Measurements from ENCODE around the gene NFKB1. TPM values are rescaled to one million over a fixed set of nuclear protein-coding genes. Genes with fewer than 3 reads are reported as not detected.

NFKB1 gene
- total and polyA plus RNA-seq, 10 of the 15 experiments (the other 5 are each of a cell fraction or from before 2014, with no cell fraction given), result 8.7 to 110 (median 57.3) TPM

DNA sequence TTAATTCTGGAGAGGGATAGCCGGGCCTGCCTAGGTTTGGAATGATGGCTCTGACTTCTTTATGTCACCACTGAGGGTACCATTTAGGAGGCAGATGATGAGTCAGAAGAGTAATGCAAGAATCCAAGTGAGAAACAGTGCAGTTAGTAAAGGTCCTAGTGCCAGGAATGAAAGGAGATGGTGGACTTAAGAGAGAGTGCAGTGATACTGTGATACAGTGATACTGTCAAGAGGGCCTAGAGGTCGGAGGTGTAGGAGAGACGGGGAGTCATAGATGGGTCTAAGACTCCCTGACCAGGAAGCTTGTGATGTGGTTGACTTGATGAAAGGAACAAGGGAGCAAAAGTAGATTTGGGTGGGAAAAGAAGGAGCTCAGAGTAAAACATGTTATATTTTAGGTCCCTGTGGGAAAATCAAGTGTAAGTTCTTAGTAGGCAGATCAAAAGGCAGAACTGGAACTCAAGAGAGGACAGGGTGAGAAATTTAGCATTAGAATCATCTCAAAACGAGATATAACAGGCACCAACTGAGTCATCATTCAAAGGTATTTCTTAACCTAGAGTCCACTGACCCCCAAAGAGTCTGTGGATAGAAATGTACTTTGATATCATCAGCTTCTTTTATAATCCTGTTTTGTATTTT, 85.0 kb downstream of the NFKB1 start:
- no peak overlapping the region for H3K4me3 ChIP-seq
- ChIA-PET POLR2A (interaction anchor here (0.6 to 2.4 kb wide), 7 partner anchors 14 to 511 kb away, joined by 3 to 10 read pairs (median 3); no protein-coding TSS in a partner anchor), RAD21 (ENCODE audit: unreplicated experiment) (interaction anchor here (0.6 to 4.8 kb wide), 11 partner anchors 11 to 155 kb away, joined by 3 to 20 read pairs (median 4); partner anchors contain the start of gene NFKB1), CTCF (interaction anchor here (0.6 to 1.9 kb wide), 9 partner anchors 10 to 153 kb away, joined by 3 to 12 read pairs (median 3); no protein-coding TSS in a partner anchor), SMC1A (ENCODE audit: uncharacterized antibody, unreplicated experiment) (interaction anchor here (0.7 to 3.2 kb wide), 14 partner anchors 12 to 1907 kb away, joined by 3 to 23 read pairs (median 4); partner anchors contain the start of gene NFKB1)
- no TSS peak for BruUV-seq (replicated peaks)
- in situ Hi-C loops (cut with MboI), result no loop called here
- peak; percentile 61 for FAIRE-seq
- H3K27ac ChIP-seq (ENCODE audit: control insufficient read depth, insufficient read depth), result peak overlapping the region; percentile 77
- H3K9ac ChIP-seq (ENCODE audit: control insufficient read depth, insufficient read depth, low read length), result no peak overlapping the region
- H3K27me3 ChIP-seq (replicated peaks in 1 of 2; ENCODE audit: control insufficient read depth in 2 of 2, insufficient read depth in 2 of 2, low read length in 1 of 2), result no peaks in the 10 kb centered on the region
- intact Hi-C loops (cut with micrococcal nuclease; ENCODE audit: unreplicated experiment), result loop anchor here (2.0 to 5.0 kb wide), 2 partner anchors 21 to 84 kb away; partner anchors contain the start of gene NFKB1
- peak; percentile 51 for DNase-seq (ENCODE audit: low read depth, low spot score)
- peaks cover 6 to 39% of the 10 kb centered on the region in 2 experiments for H3K36me3 ChIP-seq (ENCODE audit: control insufficient read depth in 2 of 2, insufficient read depth in 2 of 2, low read length in 1 of 2)
- H3K79me2 ChIP-seq (ENCODE audit: control insufficient read depth, insufficient read depth, low read length), result no peaks in the 10 kb centered on the region; the same call in 1 of the 2 replicates
- no peaks in the 10 kb centered on the region for H4K20me1 ChIP-seq (ENCODE audit: control insufficient read depth, insufficient read depth)
- H2AFZ ChIP-seq (ENCODE audit: control insufficient read depth, low read depth, low read length), result no peak overlapping the region
- H3K4me2 ChIP-seq (ENCODE audit: control insufficient read depth, insufficient read depth), result peak overlapping the region; percentile 21
- peak; percentile 78 for ATAC-seq
- H3K4me1 ChIP-seq (ENCODE audit: control insufficient read depth, insufficient read depth, low read length), result peaks cover 26% of the 10 kb centered on the region
- peaks cover 6% of the 10 kb centered on the region; the same call in 2 of the 3 replicates for H3K9me3 ChIP-seq (replicated peaks; ENCODE audit: control insufficient read depth, insufficient read depth, low read length)
- WGBS (ENCODE audit: insufficient coverage, insufficient replicate concordance, low lambda C conversion rate, missing lambda C conversion rate), result 14% methylated on average over 4 of the region's 4 CpGs
- TF ChIP-seq TCF3 (IDR thresholded peaks at IDR 0.05; ENCODE audit: borderline replicate concordance, insufficient read depth, low read depth, low read length) (no peak), ETV6 (conservative IDR thresholded peaks at IDR 0.05 in 1 of 2, IDR thresholded peaks at IDR 0.05 in 1 of 2; ENCODE audit: borderline replicate concordance in 1 of 2, low read depth in 1 of 2) (no peak), MEF2B (IDR thresholded peaks at IDR 0.05; ENCODE audit: partially characterized antibody, poor library complexity, severe bottlenecking) (peak; percentile 61), CREB1 (IDR thresholded peaks at IDR 0.05; ENCODE audit: low read depth) (no peak), IKZF1 (conservative IDR thresholded peaks at IDR 0.05) (peak; percentile 38), FOXK2 (IDR thresholded peaks at IDR 0.05) (no peak), IKZF2 (IDR thresholded peaks at IDR 0.05) (peak; percentile 24 to 41), HDGF (IDR thresholded peaks at IDR 0.05) (peak; percentile 69; the same call in 1 of the 2 replicates), NFIC (IDR thresholded peaks at IDR 0.05; ENCODE audit: low read depth, low read length) (peak; percentile 37; the same call in 1 of the 2 replicates)
- TF ChIP-seq, protein P1, sequence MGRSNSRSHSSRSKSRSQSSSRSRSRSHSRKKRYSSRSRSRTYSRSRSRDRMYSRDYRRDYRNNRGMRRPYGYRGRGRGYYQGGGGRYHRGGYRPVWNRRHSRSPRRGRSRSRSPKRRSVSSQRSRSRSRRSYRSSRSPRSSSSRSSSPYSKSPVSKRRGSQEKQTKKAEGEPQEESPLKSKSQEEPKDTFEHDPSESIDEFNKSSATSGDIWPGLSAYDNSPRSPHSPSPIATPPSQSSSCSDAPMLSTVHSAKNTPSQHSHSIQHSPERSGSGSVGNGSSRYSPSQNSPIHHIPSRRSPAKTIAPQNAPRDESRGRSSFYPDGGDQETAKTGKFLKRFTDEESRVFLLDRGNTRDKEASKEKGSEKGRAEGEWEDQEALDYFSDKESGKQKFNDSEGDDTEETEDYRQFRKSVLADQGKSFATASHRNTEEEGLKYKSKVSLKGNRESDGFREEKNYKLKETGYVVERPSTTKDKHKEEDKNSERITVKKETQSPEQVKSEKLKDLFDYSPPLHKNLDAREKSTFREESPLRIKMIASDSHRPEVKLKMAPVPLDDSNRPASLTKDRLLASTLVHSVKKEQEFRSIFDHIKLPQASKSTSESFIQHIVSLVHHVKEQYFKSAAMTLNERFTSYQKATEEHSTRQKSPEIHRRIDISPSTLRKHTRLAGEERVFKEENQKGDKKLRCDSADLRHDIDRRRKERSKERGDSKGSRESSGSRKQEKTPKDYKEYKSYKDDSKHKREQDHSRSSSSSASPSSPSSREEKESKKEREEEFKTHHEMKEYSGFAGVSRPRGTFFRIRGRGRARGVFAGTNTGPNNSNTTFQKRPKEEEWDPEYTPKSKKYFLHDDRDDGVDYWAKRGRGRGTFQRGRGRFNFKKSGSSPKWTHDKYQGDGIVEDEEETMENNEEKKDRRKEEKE (IDR thresholded peaks at IDR 0.05), result no peak
- TF ChIP-seq, protein P2, sequence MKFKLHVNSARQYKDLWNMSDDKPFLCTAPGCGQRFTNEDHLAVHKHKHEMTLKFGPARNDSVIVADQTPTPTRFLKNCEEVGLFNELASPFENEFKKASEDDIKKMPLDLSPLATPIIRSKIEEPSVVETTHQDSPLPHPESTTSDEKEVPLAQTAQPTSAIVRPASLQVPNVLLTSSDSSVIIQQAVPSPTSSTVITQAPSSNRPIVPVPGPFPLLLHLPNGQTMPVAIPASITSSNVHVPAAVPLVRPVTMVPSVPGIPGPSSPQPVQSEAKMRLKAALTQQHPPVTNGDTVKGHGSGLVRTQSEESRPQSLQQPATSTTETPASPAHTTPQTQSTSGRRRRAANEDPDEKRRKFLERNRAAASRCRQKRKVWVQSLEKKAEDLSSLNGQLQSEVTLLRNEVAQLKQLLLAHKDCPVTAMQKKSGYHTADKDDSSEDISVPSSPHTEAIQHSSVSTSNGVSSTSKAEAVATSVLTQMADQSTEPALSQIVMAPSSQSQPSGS (IDR thresholded peaks at IDR 0.05; ENCODE audit: low read length), result peak; percentile 39; the same call in 1 of the 2 replicates
- TF ChIP-seq, protein P3, sequence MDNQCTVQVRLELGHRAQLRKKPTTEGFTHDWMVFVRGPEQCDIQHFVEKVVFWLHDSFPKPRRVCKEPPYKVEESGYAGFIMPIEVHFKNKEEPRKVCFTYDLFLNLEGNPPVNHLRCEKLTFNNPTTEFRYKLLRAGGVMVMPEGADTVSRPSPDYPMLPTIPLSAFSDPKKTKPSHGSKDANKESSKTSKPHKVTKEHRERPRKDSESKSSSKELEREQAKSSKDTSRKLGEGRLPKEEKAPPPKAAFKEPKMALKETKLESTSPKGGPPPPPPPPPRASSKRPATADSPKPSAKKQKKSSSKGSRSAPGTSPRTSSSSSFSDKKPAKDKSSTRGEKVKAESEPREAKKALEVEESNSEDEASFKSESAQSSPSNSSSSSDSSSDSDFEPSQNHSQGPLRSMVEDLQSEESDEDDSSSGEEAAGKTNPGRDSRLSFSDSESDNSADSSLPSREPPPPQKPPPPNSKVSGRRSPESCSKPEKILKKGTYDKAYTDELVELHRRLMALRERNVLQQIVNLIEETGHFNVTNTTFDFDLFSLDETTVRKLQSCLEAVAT (IDR thresholded peaks at IDR 0.05), result no peak
- TF ChIP-seq, protein P4, sequence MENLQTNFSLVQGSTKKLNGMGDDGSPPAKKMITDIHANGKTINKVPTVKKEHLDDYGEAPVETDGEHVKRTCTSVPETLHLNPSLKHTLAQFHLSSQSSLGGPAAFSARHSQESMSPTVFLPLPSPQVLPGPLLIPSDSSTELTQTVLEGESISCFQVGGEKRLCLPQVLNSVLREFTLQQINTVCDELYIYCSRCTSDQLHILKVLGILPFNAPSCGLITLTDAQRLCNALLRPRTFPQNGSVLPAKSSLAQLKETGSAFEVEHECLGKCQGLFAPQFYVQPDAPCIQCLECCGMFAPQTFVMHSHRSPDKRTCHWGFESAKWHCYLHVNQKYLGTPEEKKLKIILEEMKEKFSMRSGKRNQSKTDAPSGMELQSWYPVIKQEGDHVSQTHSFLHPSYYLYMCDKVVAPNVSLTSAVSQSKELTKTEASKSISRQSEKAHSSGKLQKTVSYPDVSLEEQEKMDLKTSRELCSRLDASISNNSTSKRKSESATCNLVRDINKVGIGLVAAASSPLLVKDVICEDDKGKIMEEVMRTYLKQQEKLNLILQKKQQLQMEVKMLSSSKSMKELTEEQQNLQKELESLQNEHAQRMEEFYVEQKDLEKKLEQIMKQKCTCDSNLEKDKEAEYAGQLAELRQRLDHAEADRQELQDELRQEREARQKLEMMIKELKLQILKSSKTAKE (IDR thresholded peaks at IDR 0.05; ENCODE audit: low read depth, poor library complexity, severe bottlenecking), result peak; percentile 39
